ENCODE measurements around the gene VPS13C.

DNA sequence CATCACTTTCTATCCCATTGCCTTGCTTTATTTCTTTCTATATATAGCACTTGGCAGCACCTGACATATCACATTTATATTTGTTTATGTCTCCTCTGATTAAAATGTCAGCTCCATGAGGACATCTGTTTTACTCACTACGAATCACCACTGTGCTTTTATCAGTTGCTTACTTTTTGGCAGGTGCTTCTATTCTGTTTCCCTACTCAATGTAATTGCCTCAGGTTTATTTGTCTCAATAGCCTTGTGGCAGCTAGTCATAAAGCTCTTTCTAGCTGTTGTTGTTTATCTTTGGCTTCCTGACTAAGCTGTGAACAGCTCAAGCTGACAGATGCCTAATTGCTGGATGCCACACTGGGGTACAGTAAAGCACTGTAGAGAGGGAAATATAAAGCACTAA, 85.5 kb downstream of the VPS13C start:
- TF ChIP-seq, protein P1, sequence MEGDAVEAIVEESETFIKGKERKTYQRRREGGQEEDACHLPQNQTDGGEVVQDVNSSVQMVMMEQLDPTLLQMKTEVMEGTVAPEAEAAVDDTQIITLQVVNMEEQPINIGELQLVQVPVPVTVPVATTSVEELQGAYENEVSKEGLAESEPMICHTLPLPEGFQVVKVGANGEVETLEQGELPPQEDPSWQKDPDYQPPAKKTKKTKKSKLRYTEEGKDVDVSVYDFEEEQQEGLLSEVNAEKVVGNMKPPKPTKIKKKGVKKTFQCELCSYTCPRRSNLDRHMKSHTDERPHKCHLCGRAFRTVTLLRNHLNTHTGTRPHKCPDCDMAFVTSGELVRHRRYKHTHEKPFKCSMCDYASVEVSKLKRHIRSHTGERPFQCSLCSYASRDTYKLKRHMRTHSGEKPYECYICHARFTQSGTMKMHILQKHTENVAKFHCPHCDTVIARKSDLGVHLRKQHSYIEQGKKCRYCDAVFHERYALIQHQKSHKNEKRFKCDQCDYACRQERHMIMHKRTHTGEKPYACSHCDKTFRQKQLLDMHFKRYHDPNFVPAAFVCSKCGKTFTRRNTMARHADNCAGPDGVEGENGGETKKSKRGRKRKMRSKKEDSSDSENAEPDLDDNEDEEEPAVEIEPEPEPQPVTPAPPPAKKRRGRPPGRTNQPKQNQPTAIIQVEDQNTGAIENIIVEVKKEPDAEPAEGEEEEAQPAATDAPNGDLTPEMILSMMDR (IDR thresholded peaks at IDR 0.05): no peak
- TF ChIP-seq, protein P2, sequence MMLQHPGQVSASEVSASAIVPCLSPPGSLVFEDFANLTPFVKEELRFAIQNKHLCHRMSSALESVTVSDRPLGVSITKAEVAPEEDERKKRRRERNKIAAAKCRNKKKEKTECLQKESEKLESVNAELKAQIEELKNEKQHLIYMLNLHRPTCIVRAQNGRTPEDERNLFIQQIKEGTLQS (CRISPR knock-in tag; conservative IDR thresholded peaks at IDR 0.05): no peak
- TF ChIP-seq, protein P3, sequence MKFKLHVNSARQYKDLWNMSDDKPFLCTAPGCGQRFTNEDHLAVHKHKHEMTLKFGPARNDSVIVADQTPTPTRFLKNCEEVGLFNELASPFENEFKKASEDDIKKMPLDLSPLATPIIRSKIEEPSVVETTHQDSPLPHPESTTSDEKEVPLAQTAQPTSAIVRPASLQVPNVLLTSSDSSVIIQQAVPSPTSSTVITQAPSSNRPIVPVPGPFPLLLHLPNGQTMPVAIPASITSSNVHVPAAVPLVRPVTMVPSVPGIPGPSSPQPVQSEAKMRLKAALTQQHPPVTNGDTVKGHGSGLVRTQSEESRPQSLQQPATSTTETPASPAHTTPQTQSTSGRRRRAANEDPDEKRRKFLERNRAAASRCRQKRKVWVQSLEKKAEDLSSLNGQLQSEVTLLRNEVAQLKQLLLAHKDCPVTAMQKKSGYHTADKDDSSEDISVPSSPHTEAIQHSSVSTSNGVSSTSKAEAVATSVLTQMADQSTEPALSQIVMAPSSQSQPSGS (CRISPR knock-in tag; IDR thresholded peaks at IDR 0.05; ENCODE audit: borderline replicate concordance, low read depth): no peak
- TF ChIP-seq TEAD4 (CRISPR knock-in tag; IDR thresholded peaks at IDR 0.05): no peak
- TF ChIP-seq, protein P4, sequence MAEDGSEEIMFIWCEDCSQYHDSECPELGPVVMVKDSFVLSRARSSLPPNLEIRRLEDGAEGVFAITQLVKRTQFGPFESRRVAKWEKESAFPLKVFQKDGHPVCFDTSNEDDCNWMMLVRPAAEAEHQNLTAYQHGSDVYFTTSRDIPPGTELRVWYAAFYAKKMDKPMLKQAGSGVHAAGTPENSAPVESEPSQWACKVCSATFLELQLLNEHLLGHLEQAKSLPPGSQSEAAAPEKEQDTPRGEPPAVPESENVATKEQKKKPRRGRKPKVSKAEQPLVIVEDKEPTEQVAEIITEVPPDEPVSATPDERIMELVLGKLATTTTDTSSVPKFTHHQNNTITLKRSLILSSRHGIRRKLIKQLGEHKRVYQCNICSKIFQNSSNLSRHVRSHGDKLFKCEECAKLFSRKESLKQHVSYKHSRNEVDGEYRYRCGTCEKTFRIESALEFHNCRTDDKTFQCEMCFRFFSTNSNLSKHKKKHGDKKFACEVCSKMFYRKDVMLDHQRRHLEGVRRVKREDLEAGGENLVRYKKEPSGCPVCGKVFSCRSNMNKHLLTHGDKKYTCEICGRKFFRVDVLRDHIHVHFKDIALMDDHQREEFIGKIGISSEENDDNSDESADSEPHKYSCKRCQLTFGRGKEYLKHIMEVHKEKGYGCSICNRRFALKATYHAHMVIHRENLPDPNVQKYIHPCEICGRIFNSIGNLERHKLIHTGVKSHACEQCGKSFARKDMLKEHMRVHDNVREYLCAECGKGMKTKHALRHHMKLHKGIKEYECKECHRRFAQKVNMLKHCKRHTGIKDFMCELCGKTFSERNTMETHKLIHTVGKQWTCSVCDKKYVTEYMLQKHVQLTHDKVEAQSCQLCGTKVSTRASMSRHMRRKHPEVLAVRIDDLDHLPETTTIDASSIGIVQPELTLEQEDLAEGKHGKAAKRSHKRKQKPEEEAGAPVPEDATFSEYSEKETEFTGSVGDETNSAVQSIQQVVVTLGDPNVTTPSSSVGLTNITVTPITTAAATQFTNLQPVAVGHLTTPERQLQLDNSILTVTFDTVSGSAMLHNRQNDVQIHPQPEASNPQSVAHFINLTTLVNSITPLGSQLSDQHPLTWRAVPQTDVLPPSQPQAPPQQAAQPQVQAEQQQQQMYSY (CRISPR knock-in tag; IDR thresholded peaks at IDR 0.05): no peak
- TF ChIP-seq JUN (CRISPR knock-in tag; IDR thresholded peaks at IDR 0.05): no peak
- TF ChIP-seq, protein P5, sequence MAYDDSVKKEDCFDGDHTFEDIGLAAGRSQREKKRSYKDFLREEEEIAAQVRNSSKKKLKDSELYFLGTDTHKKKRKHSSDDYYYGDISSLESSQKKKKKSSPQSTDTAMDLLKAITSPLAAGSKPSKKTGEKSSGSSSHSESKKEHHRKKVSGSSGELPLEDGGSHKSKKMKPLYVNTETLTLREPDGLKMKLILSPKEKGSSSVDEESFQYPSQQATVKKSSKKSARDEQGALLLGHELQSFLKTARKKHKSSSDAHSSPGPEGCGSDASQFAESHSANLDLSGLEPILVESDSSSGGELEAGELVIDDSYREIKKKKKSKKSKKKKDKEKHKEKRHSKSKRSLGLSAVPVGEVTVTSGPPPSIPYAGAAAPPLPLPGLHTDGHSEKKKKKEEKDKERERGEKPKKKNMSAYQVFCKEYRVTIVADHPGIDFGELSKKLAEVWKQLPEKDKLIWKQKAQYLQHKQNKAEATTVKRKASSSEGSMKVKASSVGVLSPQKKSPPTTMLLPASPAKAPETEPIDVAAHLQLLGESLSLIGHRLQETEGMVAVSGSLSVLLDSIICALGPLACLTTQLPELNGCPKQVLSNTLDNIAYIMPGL (CRISPR knock-in tag; IDR thresholded peaks at IDR 0.05): no peak
- no peak for TF ChIP-seq SMAD4 (CRISPR knock-in tag; IDR thresholded peaks at IDR 0.05)
- TF ChIP-seq, protein P6, sequence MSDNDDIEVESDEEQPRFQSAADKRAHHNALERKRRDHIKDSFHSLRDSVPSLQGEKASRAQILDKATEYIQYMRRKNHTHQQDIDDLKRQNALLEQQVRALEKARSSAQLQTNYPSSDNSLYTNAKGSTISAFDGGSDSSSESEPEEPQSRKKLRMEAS (CRISPR knock-in tag; IDR thresholded peaks at IDR 0.05): no peak

All from WTC11 (cell line).